Endodermal cell (in vitro differentiated cells): ENCODE data around the gene ADCY10. TPM values are rescaled to one million over a fixed set of nuclear protein-coding genes. Genes with fewer than 3 reads are reported as not detected.

Experiments used
- DNase-seq: peaks from one replicate; pipeline ENCODE4 v3.0.0-alpha.2; 2017
- H3K27ac ChIP-seq: 2 replicates; pipeline ENCODE4 v1.5.1; 2013; ENCODE audit warnings: mild to moderate bottlenecking, low read depth, low read length, moderate library complexity
- H3K27me3 ChIP-seq: 2 replicates; pipeline ENCODE4 v1.6.1; 2013; ENCODE audit warnings: mild to moderate bottlenecking, low read length, moderate library complexity; ENCODE audit not compliant: insufficient read depth, control insufficient read depth, poor library complexity, severe bottlenecking
- H3K36me3 ChIP-seq: 2 replicates; pipeline ENCODE4 v1.7.0; 2013; ENCODE audit warnings: mild to moderate bottlenecking, low read length, moderate library complexity; ENCODE audit not compliant: control insufficient read depth, insufficient read depth
- H3K4me1 ChIP-seq: one replicate; pipeline ENCODE4 v1.7.0; 2013; ENCODE audit warnings: low read length; ENCODE audit not compliant: control insufficient read depth, insufficient read depth
- H3K4me3 ChIP-seq: 2 replicates; pipeline ENCODE4 v1.5.1; 2013; ENCODE audit warnings: mild to moderate bottlenecking, low read length, moderate library complexity
- H3K9ac ChIP-seq: 2 replicates; pipeline ENCODE4 v1.6.1; 2013; ENCODE audit warnings: mild to moderate bottlenecking, low read length, moderate library complexity; ENCODE audit not compliant: poor library complexity, severe bottlenecking; ENCODE audit errors: extremely low read depth
- H3K9me3 ChIP-seq: 2 replicates; pipeline ENCODE4 v1.6.1; 2013; ENCODE audit warnings: mild to moderate bottlenecking, low read length, moderate library complexity; ENCODE audit not compliant: control insufficient read depth
- H3K27ac Mint-ChIP-seq: 2 replicates; pipeline ENCODE4 v1.8.0; 2020; ENCODE audit warnings: mixed read lengths
- H3K27me3 Mint-ChIP-seq: 2 replicates; pipeline ENCODE4 v1.8.0; 2021; ENCODE audit warnings: mild to moderate bottlenecking, mixed read lengths; ENCODE audit not compliant: insufficient read depth
- H3K36me3 Mint-ChIP-seq: 2 replicates; pipeline ENCODE4 v1.8.0; 2020; ENCODE audit warnings: low read depth, mixed read lengths
- H3K4me1 Mint-ChIP-seq: 2 replicates; pipeline ENCODE4 v1.8.0; 2020; ENCODE audit warnings: mixed read lengths
- H3K4me3 Mint-ChIP-seq: 2 replicates; pipeline ENCODE4 v1.8.0; 2020; ENCODE audit warnings: mild to moderate bottlenecking, moderate library complexity, mixed read lengths
- H3K9me3 Mint-ChIP-seq: 2 replicates; pipeline ENCODE4 v1.8.0; 2020; ENCODE audit warnings: mild to moderate bottlenecking, mixed read lengths
- WGBS, 2 experiments: methylation state at CpG; one replicate each; pipeline versions ENCODE4 v1.1.5 to v1.1.7; 2013; ENCODE audit warnings: missing lambda C conversion rate in 2 of 2, mixed read lengths in 1 of 2; ENCODE audit not compliant: insufficient coverage in 1 of 2, insufficient read length in 1 of 2; 5-methylcytosine and 5-hydroxymethylcytosine counted together
- total RNA-seq, 2 donors: library from RNA; stranded (reverse); fragmentation: NEBNext Ultra II Directional in 1 of 2; extraction: Animal tissue kit (Norgen Biotek cat#: 25700) in 1 of 2; gene quantifications; 2 replicates in 1 of 2; 3 replicates in 1 of 2; pipeline ENCODE4 v1.2.1, GENCODE V29; 2021
- TF ChIP-seq, protein P1 (sequence below): fragments of 200-600 bp; sonication (generic); conservative IDR thresholded peaks from 2 replicates; pipeline ENCODE4 v1.5.0; 2021; ENCODE audit warnings: antibody characterized with exemption, mild to moderate bottlenecking

The ADCY10 gene
- total RNA-seq, 2 donors from 2014 or later, result 0.13 TPM; not detected in 1

DNA sequence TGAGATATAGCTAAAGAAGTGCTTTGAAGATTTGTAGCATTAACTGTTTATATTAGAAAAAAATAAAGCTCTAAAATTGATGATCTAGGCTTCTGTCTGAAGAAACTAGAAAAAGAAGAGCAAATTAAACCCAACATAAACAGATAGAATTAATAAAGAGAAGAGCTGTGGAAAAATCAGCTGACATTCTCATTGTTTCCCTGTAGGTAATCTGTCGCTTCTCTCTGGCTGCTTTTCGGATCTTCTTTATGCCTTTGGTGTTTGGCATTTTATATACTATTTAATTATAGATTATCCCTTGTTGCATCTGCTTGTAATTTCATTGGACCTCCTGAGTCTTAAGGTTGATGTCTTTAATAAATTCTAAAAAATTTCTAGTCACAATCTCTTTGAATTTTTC lies 132.4 kb downstream of the ADCY10 start:
- Mint-ChIP-seq H3K27ac (no peak overlapping the region), H3K4me1 (no peaks in the 10 kb centered on the region)

DNA sequence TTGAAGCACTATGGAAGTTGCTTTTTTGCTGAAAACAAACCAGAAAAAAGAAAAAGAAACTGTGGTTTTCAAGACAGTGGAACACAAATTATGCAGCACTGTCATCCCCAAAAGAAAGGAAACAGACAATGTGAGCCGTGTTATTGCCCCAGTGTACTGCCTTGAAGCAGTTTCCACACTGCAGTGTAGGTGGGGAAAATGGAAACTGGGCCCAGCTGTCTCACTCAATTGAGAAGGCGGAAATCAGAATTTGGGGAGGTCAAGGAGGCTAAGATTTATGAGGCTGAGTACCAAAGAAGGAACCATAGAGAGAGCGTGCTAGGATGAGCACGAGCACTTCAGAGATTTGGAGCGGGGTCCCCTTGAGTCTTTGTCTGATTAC lies 136.7 kb downstream of the ADCY10 start:
- no peaks in the 10 kb centered on the region for H3K4me1 ChIP-seq
- TF ChIP-seq, protein P1, sequence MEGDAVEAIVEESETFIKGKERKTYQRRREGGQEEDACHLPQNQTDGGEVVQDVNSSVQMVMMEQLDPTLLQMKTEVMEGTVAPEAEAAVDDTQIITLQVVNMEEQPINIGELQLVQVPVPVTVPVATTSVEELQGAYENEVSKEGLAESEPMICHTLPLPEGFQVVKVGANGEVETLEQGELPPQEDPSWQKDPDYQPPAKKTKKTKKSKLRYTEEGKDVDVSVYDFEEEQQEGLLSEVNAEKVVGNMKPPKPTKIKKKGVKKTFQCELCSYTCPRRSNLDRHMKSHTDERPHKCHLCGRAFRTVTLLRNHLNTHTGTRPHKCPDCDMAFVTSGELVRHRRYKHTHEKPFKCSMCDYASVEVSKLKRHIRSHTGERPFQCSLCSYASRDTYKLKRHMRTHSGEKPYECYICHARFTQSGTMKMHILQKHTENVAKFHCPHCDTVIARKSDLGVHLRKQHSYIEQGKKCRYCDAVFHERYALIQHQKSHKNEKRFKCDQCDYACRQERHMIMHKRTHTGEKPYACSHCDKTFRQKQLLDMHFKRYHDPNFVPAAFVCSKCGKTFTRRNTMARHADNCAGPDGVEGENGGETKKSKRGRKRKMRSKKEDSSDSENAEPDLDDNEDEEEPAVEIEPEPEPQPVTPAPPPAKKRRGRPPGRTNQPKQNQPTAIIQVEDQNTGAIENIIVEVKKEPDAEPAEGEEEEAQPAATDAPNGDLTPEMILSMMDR, result no peak
- H3K4me1 Mint-ChIP-seq, result no peaks in the 10 kb centered on the region
- no peak overlapping the region for H3K27ac ChIP-seq
- H3K36me3 ChIP-seq, result peaks cover 78% of the 10 kb centered on the region
- H3K4me3 Mint-ChIP-seq, result no peak overlapping the region
- peaks cover 6% of the 10 kb centered on the region for H3K9me3 Mint-ChIP-seq
- H3K36me3 Mint-ChIP-seq, result peaks cover 81% of the 10 kb centered on the region
- DNase-seq, result no peak
- peaks cover 24% of the 10 kb centered on the region for H3K9me3 ChIP-seq
- no peaks in the 10 kb centered on the region for H3K27me3 Mint-ChIP-seq
- 92 to 100% methylated on average over 5 of the region's 5 CpGs for WGBS, 2 experiments
- H3K4me3 ChIP-seq, result no peak overlapping the region
- no peaks in the 10 kb centered on the region for H3K27me3 ChIP-seq
- H3K9ac ChIP-seq, result no peak overlapping the region
- H3K27ac Mint-ChIP-seq, result no peak overlapping the region

More for the DNA sequence above, 132.4 kb downstream of the ADCY10 start:
- TF ChIP-seq, protein P1, result no peak
- peaks cover 6% of the 10 kb centered on the region for H3K9me3 Mint-ChIP-seq
- H3K4me3 Mint-ChIP-seq, result no peak overlapping the region
- H3K36me3 Mint-ChIP-seq, result peaks cover 70% of the 10 kb centered on the region
- Histone ChIP-seq H3K27ac (no peak overlapping the region), H3K27me3 (no peaks in the 10 kb centered on the region), H3K4me3 (no peak overlapping the region), H3K4me1 (no peaks in the 10 kb centered on the region), H3K36me3 (peaks cover 74% of the 10 kb centered on the region), H3K9ac (no peak overlapping the region), H3K9me3 (peaks cover 23% of the 10 kb centered on the region)
- WGBS, 2 experiments, result 100% methylated on average over 2 of the region's 2 CpGs; no CpG with 5 or more reads in 1 of the 2 experiments
- no peak for DNase-seq
- no peaks in the 10 kb centered on the region for H3K27me3 Mint-ChIP-seq

DNA sequence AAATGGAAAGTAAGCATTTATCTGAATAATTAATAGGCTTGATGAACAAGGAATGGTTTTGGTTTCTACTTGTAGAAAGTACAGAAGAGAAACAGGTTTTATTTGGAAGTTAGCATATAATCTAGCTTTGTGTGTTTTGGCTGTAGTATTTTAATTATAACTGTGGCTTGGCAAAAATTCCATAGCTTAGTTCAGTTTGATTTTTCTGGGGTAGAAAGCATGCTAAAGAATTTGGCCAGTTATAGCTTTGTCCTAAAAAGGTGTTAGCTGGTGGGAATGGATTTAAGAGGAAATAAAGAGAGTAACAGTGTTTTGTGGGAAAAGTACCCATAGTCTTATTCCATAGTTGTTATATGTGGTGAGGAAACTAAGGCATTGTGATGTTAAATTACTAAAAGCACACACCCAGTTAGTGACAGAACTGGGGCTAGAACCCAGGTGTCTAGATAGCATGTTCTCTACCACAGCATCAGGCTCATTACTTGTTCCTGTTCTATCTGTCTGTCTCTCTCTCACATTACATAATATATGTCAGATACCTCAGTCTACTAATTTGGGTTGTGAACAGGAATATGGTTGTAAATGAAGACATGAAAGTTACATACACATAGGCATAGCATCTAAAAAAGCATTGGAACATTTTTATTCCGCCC lies 137.2 kb downstream of the ADCY10 start:
- TF ChIP-seq, protein P1, result no peak
- Mint-ChIP-seq H3K27ac (no peak overlapping the region), H3K4me3 (no peak overlapping the region), H3K9me3 (peaks cover 6% of the 10 kb centered on the region), H3K27me3 (no peaks in the 10 kb centered on the region), H3K4me1 (no peaks in the 10 kb centered on the region), H3K36me3 (peaks cover 84% of the 10 kb centered on the region)
- 95 to 100% methylated on average over 1 of the region's 1 CpG for WGBS, 2 experiments
- H3K27me3 ChIP-seq, result no peaks in the 10 kb centered on the region
- peaks cover 28% of the 10 kb centered on the region for H3K9me3 ChIP-seq
- DNase-seq, result no peak
- H3K36me3 ChIP-seq, result peaks cover 82% of the 10 kb centered on the region
- H3K4me3 ChIP-seq, result no peak overlapping the region
- no peak overlapping the region for H3K9ac ChIP-seq
- no peaks in the 10 kb centered on the region for H3K4me1 ChIP-seq
- H3K27ac ChIP-seq, result no peak overlapping the region
